HG03439 (cell line): ENCODE measurements around the gene FAM204A.

Experiments used
- ATAC-seq: cut with Tn5 transposase; IDR thresholded peaks from one replicate; pipeline ENCODE4 v1.9.1; 2021; ENCODE audit warnings: mild to moderate bottlenecking, moderate library complexity; ENCODE audit not compliant: unreplicated experiment

FAM204A gene

DNA sequence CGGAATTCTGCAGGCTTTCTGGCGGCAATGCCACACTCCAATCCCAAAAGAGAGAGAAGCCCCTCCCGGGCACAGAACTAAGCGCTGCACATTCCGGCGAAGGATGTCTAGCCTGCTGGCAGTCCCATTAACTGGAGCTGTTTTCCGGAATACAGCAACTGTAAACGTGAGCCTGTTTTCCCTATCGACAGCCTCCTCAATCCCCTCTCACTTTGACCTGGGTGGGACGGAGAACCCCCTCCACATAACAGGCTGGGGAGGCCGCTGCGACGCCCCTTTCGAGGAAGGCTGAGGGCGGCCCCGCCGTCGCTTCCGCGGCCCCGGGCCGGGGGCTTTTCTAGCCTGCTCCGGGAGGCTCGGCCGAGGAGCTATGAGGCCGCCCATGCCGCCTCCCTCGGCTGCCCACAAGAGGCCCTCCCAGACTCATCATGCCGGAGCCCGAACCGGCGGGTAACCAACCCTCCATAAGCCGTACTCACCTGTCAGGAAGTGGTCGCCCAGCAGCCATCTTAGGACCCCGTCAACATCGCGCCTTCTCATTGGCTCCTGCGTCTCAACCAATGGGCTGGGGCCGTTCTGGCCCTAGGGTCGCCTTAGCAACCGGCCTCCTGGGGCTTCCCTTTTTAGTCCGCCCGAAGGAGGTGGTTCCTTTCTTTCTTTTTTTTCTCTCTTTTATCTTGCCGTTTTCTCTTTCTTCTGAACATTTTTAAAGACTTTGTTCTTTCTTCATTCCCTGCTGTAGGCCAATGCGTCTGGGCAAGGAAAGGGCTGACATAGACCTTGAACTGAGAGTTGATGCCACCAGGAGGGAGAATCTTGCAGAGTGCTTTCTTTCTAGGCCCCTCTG is at the start of gene FAM204A:
FAM204A (minus strand) TSS at position 534 of the 847 bp plus-strand sequence. CDS start 5,909 bp downstream, outside the sequence.
- peak; percentile 100 for ATAC-seq

DNA sequence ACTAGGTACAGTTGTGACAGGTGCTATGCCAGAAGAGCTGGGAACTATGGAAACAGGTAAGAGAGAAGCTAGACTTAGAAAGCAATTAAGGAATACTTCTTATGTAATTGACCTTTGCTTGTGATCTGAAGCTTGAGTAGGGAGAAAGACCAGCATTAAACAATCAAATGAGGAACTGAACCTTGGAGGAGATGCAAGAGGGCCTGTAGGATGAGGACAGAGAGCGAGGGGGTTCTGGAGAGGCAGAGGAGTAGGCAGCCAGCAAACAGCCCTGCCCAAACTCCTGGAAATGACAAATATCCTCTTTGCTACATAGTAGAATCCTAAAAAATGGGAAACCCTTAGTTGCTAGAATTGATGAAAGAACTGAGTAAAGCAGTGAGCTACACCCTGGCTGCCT is 41.6 kb upstream of the FAM204A start:
- no peak for ATAC-seq

DNA sequence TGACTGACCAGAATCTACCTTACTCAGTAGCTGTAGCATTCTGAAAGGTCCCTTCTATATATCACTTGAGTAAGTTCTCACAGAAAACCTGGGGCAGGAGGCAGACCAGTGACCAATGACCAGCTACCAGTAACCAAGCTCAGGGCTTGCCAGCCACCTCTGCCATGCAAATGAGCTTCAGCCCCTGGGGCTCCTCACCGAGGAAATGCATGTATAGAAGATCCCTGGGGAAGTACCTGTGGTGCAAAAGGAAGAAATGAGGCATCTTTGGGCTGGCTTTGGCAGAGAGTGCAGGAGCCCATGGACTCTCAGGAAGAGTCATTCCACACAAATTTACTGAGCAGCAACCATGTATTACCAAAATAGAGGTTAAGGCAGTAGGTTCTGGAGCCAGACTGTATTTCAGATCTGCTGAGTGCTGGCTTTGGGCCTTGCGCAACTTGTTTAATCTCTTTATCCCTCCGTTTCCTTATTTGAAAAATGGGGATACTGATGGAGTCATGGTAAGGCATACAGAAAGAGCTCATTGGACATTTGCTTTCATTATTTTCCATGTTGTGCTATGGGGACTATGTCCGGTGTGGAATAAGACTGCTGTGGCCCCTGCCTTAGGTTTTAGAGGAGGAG is 41.1 kb upstream of the FAM204A start:
- ATAC-seq: no peak

DNA sequence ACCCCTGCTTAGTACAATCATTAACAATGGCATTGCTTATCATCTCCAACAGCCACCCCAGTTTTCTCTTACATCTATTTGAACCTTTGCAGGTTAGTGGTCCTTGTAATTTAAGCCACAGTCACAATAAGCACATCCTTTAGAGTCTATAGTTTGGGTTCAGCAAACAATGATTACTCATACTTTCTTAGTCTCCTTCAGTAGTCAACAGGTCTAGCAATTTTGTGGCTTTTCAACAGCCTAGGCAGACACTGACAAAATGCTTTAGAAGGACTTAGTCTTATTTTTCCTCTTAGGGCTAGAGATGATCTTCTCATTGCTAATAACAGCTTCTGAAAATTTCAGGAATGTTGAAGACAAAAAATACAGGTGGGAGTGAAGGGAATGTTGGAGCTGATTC is 32.3 kb upstream of the FAM204A start:
- ATAC-seq: no peak

DNA sequence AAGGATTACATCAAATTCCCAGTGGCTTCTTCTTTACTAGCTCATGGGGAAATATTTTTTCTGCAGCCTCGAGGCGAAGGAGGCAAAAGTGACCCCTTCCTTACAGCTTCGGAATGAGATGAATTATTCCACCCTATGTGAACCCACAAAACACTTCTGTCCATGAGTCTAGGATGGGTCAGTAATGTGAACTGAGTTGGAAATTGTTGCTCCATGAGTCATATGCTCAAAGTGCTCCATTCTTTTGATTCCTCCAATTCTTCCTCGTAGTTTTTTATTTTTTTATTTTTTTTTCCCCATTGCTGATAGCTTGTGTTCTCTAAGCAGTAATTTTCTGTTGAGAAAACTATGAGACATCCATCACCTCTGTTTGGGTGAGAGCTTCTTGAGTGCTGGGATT is 31.7 kb upstream of the FAM204A start:
- no peak for ATAC-seq

DNA sequence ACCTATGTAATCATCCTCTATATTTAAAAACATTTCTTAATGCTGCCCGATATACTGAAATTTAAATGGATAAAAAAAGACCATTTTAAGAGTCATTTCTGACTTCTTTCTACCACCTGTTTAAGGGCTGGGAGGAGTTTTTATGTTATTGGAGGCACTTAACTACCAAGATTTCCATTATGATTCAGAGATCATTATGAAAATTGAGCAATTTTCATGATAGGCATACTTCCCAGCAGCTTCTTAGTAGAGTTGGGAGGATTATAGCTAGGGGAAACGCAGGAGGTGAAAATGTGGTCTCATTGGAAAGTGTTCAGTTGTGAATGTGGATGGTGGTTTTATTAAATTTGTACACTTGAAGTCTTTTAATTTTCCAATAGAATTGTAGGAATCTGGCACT is 28.4 kb upstream of the FAM204A start:
- ATAC-seq: no peak

DNA sequence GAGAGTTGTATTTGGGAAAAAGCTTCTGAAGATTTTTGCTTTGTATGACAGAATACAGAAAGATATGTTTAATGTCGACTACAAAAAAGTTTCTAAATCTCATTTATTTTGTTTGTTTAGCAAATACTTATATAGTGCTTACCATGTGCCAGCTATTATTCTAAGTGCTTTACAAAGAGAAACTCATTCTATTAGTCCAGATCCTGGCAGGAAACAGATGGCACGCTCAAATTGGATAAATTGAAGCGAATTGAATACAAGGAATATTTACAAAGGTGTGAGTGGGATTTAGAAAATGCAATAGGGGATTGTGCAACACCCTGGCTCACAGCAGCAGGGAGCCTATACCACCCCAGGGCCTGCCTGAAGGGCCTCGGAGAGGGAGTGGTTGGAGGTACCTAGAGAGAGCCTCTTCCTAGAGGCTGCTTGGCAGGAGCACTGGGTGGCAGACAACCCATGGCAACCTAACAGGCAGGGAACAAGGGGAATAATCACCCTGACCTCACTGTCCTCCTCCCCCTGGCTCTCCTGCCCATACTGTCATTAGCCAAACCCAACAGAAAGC is 27.6 kb upstream of the FAM204A start:
- no peak for ATAC-seq

DNA sequence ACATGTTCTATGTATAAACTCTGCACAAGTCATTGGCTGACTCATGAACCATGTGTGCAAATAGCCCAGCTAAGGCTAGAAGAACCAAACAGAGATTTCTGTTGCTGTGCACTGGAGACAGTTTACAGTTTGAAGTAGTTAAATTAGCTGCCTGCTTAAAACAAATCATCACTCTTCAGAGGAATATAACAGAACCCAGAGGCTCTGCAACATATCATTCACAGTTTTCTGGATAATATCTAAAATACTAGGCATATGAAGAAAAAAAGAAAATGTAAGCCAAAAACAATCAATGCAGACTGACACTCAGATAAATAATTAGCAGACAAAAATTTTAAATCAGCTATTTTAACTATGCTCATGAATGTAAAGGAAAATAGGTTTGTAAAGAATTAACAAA is 23.6 kb upstream of the FAM204A start:
- no peak for ATAC-seq

DNA sequence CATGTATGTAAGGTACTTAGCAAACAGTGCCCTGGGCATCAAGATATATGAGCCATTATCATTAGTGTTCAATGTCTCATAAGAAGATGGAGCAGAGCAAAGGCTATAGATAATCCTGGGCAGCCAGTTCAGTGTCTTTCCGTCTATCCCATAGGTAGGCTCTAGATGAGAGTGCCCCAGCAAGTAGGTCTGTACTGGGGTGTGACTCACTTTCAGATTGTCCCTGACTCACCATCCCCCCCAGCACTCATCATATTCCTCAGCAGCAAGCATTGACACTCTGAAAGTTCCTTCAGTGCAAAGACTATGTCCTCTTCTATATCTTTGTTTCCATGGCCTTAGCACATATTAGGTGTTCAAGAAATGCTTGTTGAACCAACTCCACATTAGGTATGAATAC is 20.0 kb upstream of the FAM204A start:
- ATAC-seq: no peak

DNA sequence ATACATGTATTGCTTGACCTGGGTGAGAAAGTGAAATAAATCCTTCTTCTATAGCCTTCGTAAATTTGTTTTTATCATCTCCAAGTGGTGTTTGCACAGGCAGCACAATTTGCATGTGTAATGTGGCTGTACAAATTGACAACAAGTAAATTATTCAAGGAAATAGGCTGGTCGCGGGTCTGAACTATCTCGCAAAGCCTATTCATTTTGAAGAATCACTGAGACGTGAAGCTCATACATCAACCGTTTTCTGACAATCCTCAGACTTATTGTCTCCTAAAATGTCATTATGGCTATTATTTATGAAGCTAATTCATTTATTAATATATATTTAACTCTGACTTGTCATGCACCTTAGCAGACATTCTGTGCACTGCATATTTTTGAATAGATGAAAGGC is 16.2 kb upstream of the FAM204A start:
- no peak for ATAC-seq

DNA sequence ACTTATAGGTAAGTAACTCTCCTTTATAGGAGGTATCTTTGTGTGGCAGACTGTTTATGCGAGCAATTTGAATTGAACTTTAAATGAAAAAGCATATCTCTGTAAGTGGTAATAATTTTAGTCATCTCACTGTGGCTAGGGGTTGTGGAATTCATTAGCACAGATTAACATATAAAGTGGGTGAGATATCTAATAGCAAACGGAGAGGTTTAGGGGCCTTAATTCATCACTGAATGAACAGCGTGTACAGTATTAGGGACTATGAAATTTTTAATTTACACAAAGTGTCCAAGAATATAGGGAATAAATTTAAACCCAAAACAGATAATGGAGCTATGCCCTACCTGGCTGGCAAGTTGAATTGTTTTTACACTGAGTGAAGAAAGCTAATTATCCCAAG is 15.7 kb upstream of the FAM204A start:
- no peak for ATAC-seq

DNA sequence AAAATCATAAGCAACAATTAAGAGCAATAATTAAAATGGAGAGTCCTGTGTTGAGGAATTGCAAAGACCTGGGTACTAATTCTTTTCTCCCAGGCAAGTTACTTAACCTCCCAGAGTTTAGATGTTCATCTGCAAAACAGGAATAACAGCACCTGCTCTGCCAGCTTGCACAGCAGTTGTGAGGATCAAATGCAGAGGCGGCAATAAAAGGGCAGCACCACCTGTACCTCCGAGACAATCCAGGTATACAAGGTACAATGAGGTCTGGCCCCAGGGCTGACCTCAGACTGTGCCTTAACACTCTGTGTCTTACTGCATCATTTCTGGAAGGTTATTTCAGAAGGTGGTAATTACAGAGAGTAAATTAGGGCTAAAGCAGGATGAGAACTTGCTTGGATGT is 14.5 kb upstream of the FAM204A start:
- no peak for ATAC-seq

DNA sequence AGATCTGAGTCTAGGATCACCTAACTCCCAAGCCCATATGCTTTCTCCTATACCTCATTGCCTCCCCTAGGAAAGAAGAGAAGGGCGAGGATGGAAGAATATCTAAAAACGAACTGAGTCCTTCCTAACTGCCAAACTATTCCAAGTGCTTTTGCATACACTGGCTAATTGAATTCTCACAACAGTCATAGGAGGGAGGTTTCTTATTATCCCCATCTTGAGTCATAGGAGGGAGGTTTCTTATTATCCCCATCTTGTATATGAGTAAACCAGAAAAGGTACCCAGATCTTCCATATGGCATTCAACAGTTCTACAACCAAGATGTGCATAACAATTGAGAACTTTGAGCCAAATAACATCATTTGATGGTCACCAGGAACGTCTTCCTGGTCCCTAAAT is 13.1 kb upstream of the FAM204A start:
- no peak for ATAC-seq

DNA sequence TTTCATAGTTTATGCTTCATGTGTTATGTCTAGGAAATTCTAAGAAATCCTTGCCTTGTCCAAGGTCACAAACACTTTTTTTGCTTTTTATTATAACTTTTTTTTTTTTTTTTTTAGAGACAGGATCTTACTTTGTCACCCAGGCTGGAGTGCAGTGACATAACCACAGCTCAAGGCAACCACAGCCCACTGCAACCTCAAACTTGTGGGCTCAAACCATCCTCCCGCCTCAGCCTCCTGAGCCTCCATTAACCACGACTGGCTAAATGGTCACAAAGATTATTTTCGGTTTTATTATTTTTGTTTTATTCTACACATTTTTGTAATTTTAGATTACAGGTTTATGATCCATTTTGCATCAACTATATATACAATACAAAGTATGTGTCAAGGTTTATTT is 7.1 kb upstream of the FAM204A start:
- no peak for ATAC-seq

DNA sequence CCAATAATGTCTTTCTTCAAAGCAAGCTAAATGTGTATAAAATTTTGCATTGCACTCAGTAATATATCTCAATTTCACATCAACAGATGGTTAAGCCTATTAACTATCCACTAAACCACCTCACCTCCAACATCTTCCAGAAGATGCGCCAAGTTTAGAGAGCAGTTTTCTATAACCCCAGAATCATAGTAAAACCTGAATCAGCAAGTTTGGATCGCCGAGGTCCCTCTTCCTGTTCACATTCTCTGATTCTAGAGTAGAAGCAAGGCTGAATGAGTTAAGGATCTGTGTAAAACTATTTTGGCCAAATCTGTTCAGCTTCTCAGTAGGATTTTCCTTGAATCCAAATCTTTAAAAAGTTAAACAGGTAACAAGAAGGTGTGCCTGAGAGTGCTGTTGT is 1.4 kb upstream of the FAM204A start:
- ATAC-seq: no peak

DNA sequence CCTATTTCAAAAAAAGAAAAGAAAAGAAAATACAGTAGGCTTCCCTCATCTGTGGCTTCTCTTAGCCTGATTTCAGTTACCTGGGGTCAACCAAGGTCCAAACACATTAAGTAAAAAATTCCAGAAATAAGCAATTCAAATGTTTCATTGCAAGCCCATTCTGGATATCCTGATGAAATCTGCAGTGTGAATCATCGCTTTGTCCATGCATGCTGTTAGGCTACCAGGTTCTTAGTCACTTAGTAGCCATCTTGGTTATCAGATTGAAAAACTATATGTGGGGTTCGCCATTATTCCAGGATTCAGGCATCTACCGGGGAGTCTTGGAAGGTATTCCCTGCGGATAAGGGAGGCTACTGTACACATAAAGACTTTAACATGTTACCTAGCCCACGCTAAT is 991 bp upstream of the FAM204A start:
- ATAC-seq: no peak

DNA sequence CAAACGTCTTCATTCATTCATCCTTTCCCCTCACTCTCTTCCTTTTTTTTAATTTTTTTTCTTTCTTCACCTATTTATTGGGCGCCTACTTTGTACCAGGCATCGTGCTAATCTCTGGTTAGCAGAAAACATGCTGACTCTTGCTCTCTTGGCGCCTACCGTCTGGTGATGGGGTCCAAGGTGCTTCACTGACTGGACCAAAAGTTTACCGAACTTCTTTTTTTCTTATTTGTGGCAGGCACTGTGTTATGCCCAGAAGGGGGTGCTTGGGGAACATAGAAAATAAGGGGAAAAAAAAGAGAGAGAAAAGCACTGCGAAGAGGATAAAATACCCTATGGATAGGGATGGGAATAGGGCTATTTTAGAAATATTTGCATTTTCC is 505 bp upstream of the FAM204A start:
- no peak for ATAC-seq

DNA sequence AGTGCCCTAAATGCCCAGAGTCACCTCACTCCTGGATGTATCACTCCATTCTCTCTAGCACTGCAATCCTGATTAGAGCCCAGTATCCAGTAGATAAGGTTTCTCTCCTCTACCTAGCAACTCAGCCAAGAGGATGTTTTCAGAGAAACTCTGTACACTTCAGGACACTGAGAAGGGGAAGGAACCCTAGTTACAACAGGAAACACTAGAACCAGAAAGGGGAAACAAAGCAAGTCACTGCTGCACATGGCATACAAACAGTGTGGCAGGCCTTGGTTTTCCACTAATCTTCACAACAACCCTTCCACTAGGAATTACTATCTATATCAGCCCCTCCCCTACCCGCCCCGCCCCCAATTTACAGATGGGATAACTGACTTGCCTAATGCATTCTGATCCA is 1.6 kb downstream of the FAM204A start:
- no peak for ATAC-seq

DNA sequence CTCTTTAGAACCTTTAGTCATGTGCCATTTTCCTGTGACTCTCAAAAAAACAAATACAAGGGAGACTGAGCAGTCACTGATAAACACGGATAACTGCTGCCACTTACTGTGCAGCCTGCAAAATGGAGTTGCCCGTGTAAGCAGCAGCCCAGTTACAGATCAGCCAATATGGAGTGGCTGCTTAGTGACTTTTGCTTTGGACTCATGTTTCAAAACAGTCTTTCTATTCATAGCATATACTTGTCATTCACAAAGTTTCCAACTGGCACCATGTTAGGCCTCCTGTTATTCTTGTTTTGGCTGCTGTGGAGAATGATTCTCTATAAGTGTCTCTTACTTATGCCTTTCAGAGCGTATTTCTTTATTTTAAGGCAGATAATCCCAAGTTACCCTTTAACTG is 3.0 kb downstream of the FAM204A start:
- ATAC-seq: no peak

DNA sequence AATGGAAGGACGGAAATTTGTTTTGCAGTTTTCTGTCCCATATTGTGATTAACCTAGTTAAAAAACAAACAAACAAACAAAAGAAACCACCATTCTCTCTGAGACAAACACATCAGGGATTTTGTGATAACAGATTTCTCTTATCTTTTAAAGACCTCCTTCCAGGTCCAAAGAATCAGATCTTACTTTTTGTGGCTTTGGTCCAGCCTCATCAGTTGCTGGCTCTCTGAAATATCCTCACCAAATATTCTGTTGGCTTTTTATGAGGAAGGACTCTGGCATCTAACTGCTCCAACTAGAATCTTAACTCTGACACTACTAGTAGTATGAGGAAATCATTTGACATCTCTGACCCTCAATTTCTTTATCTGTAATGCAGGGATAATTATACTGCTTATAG is 4.8 kb downstream of the FAM204A start:
- ATAC-seq: no peak

DNA sequence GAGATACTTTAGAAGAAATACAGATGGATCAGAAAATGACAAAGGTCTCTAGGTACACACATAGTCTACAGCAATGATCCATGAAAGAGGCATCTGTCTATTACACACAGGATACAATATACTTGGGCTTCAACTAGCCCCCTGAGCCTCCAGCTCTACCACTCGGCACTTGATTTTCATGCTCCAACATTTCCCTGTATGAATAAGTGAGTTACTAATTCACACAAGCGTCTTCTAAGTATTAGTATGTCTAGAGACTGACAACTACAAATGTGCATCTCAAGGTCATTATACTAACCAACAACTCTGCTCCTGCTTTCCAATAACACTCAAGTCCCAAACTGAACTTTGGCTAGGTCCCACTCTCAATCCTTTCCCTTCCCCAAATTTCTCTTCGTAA is 8.3 kb downstream of the FAM204A start:
- ATAC-seq: no peak

DNA sequence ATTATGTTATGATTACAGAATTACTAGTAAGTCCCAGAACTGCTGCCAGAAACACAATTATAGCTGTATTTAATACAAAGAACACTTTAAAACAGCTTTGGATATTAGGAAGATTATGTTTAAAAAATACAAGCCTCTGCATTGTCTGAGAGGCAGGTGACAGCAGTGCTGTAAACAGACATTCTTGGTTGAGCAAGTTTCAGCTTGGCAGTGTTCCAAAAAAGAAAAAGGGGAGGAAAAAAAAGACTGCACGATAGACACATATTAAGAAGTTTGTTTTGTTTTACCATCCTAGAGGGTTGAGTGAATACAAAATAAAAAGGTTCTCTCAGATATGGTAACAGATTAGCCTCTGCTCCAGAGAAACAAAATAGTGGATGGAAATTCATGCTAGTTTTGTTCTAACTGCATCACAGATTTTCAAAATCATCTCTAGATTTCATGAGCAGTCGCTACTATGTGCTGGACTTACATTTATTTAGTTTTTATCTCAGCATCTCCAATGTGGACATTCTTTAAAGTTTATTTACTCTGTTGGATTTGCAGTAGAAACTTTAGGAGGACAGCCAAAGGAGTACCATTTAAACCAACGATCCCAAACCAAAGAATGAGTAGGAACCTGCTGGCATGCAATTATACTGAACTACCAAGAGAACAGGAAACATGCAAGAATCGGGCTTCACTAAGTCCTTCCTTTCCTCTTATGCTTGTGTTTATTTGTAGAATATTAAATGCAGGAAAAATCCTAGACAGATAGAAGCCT is 9.0 kb downstream of the FAM204A start:
- ATAC-seq: no peak
